Kidney (tissue), 14 donors: ENCODE measurements around the gene RAP1GDS1. TPM values are rescaled to one million over a fixed set of nuclear protein-coding genes. Genes with fewer than 3 reads are reported as not detected.

Source experiments
- DNase-seq, 5 donors: peaks; one replicate each; pipeline ENCODE4 v3.0.0-alpha.2; 2013 to 2020
- FAIRE-seq: peaks from 2 replicates; lab custom pipeline; 2012; peaks lifted over from hg19 to GRCh38; lab: Jason Lieb, UNC
- H3K27ac ChIP-seq, 2 donors: one replicate each; pipeline ENCODE4 v1.7.0; 2013; ENCODE audit warnings: low read depth in 2 of 2, low read length in 2 of 2, inconsistent platforms in 1 of 2
- H3K27me3 ChIP-seq: one replicate; pipeline ENCODE4 v1.7.1; 2013; ENCODE audit warnings: low read length, inconsistent platforms; ENCODE audit not compliant: control insufficient read depth, insufficient read depth
- H3K36me3 ChIP-seq, 3 donors: one replicate each; pipeline versions ENCODE4 v1.7.0 to v1.7.1; 2013; ENCODE audit warnings: low read length in 3 of 3, control low read depth in 1 of 3, inconsistent platforms in 1 of 3; ENCODE audit not compliant: insufficient read depth in 3 of 3, control insufficient read depth in 2 of 3
- H3K4me1 ChIP-seq, 3 donors: one replicate each; pipeline versions ENCODE4 v1.7.0 to v1.7.1; 2013; ENCODE audit warnings: low read length in 3 of 3, inconsistent platforms in 1 of 3, low read depth in 1 of 3; ENCODE audit not compliant: control insufficient read depth in 2 of 3, insufficient read depth in 2 of 3
- H3K4me3 ChIP-seq, 3 donors: one replicate each; pipeline versions ENCODE4 v1.7.0 to v1.8.1; 2013; ENCODE audit warnings: low read length in 3 of 3, control low read depth in 1 of 3, inconsistent platforms in 1 of 3
- H3K9ac ChIP-seq, 3 donors: one replicate each; pipeline versions ENCODE4 v1.7.0 to v1.7.1; 2013; ENCODE audit warnings: low read length in 3 of 3, control low read depth in 1 of 3, inconsistent platforms in 1 of 3
- H3K9me3 ChIP-seq, 3 donors: one replicate each; pipeline versions ENCODE4 v1.7.0 to v1.7.1; 2013; ENCODE audit warnings: low read length in 3 of 3, control low read depth in 1 of 3, inconsistent platforms in 1 of 3; ENCODE audit not compliant: control insufficient read depth in 2 of 3, insufficient read depth in 1 of 3
- CTCF ChIP-seq: IDR thresholded peaks from 3 replicates; pipeline ENCODE4 v1.5.1; 2012; ENCODE audit warnings: mild to moderate bottlenecking, moderate library complexity, borderline replicate concordance; ENCODE audit not compliant: insufficient read depth; ENCODE audit errors: extremely low read depth
- intact Hi-C: fragments of 100-400 bp; cut with DNase I; formaldehyde crosslinking; loops from one replicate; pipeline ENCODE4 v1.11.1; 2022
- polyA plus RNA-seq: library from polyadenylated mRNA; stranded (reverse); fragments of 350-450 nt; fragmentation: Illumina TruSeq; extraction: RNeasy Lipid Tissue Mini Kit (QIAGEN cat#74804); gene quantifications from one replicate; pipeline ENCODE4 v1.2.3, GENCODE V29; 2014; ENCODE audit warnings: low read depth, low replicate concordance; ENCODE audit not compliant: insufficient read depth
- total RNA-seq: library from RNA; stranded (reverse); fragmentation: NEBNext Ultra II Directional; extraction: Animal tissue kit (Norgen Biotek cat#: 25700); gene quantifications from one replicate; pipeline ENCODE4 v1.2.1, GENCODE V29; 2021
- donor health status: control.
- donor health status: control.
- donor health status: control.
- donor health status: control.
- donor health status: control.
- donor health status: DM: yes; HTN: yes; CAD: no.
- donor health status: Normal renal cell carcinoma (clear cell type).

Gene RAP1GDS1
- total and polyA plus RNA-seq, 2 donors from 2014 or later = 23.0 to 42.2 TPM

- intact Hi-C loops = no loop called here
- DNase-seq = no peak
- Histone ChIP-seq H3K4me1 (no peaks in the 10 kb centered on the region), H3K9me3 (no peaks in the 10 kb centered on the region), H3K4me3 (no peak overlapping the region), H3K36me3 (no peaks in the 10 kb centered on the region), H3K27ac (no peak overlapping the region), H3K27me3 (no peaks in the 10 kb centered on the region), H3K9ac (no peak overlapping the region)
- FAIRE-seq = no peak
- TF ChIP-seq CTCF = no peak
Measured at GRCh38 chr4:98480535-98480934, 219.4 kb downstream of the RAP1GDS1 start.

GRCh38 chr4:98481167-98481566, 220.0 kb downstream of the RAP1GDS1 start:
- intact Hi-C loops = no loop called here
- FAIRE-seq (no peak), DNase-seq (peak in 4 of 5 donors; percentile 22 to 80 (median 41))
- H3K27ac ChIP-seq = no peak overlapping the region
- no peaks in the 10 kb centered on the region for H3K36me3 ChIP-seq
- H3K4me1 ChIP-seq = no peaks in the 10 kb centered on the region
- no peak overlapping the region for H3K4me3 ChIP-seq
- TF ChIP-seq CTCF = no peak
- no peaks in the 10 kb centered on the region for H3K9me3 ChIP-seq
- H3K9ac ChIP-seq = no peak overlapping the region
- no peaks in the 10 kb centered on the region for H3K27me3 ChIP-seq

GRCh38 chr4:98482503-98482846, 221.3 kb downstream of the RAP1GDS1 start:
- no peak for TF ChIP-seq CTCF
- no peak for FAIRE-seq
- no peaks in the 10 kb centered on the region for H3K27me3 ChIP-seq
- H3K36me3 ChIP-seq = no peaks in the 10 kb centered on the region
- no peaks in the 10 kb centered on the region for H3K4me1 ChIP-seq
- H3K27ac ChIP-seq = no peak overlapping the region
- no peak overlapping the region for H3K4me3 ChIP-seq
- H3K9ac ChIP-seq = no peak overlapping the region
- intact Hi-C loops = no loop called here
- DNase-seq = no peak
- H3K9me3 ChIP-seq = no peaks in the 10 kb centered on the region
